HG02852 (cell line): Measurements from ENCODE around the gene PLP2.
"Not testable (repeated sequence)": the region's sequence is repeated elsewhere in the genome, so short reads cannot be mapped to it uniquely, and the experiment has no call there.

Source experiments
- ATAC-seq: cut with Tn5 transposase; IDR thresholded peaks from one replicate; pipeline ENCODE4 v1.9.1; 2021; ENCODE audit warnings: mild to moderate bottlenecking, moderate library complexity; ENCODE audit not compliant: unreplicated experiment

The PLP2 gene

DNA sequence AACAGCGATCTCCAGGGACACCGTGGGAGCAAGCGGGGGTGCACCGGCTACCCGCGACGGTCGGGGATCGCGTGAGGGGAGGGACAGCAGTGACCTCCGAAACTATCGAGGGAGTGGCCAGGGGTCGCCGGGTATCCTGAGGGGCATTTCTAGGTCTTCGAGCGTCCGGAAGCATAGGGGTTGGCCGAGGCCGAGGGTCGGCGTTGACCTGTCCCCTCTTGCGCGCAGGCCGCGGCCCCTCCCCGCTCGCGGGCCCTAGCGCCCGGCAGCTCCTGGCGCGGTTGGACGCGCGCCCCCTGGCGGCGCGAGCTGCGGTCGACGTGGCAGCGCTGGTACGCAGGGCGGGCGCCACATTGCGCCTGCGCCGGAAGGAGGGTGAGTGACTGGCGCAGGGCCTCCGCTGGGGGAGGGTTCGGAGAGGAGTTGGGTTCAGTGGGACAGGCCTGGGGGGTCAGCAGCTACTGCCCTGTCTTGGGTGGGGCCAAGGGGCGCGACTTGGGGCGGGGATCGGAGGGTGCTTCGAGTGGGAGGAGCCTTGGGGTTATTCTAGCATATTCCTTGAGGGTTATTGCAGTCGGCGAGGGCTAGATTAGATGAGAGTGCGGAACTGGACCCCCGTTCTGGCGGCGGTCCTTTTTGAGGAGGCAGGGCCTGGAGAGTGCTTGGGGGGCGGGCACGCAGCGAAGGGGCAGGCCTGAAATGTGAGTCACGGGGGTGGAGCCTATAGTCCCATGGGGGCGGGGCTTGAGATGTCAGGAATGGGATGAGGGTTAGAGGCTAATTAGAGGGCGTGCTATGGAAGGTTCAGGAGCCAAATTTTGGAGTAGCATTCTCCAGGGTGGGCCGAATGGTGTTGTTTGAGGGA lies 7.9 kb upstream of the PLP2 start:
- ATAC-seq: peak; percentile 57

GRCh38 chrX:49164589-49165360 lies 6.9 kb upstream of the PLP2 start:
- no peak for ATAC-seq

DNA sequence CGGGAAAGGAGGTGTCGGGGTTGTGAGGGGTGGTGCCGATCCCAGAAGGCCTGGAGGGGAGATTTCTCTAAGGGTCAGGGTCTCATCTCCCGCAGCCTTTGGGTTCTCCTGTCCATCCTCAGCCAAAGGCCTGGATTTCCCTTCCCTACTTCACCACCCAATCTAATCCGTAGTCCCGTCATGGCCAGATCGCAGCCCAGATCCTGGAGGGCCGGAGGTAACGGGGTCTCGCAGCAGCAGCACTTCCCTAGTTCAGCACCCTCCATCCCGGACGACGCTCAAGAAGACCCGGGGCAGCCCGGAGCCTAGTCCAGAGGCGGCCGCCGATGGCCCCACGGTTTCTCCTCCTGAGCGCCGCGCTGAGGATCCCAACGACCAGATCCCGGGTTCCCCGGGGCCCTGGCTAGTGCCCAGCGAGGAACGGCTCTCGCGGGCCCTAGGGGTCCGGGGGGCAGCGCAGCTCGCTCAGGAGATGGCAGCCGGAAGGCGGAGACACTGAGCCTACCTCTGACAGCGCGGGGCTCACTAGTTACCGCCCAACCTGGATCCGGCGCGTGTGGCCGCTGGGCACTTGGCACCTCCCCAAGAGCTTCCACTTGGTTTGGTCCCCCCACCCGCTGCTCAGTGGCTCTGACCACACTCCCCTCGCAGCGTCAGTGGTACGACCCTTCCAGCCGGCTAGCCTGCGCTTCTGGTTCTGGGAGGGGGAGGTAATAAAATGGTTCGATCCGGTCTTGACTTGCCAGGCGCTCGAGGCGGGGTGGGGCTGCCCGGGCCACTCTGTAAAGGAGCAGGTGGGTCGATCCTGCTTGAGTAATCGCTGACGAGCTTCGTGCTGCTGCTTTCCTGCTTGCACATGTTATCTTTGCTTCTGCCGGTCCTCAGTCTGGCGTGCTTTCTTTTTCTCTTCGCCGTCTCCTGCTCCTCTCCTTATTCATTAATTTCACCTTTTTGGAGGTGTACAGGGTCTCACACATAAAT lies 5.5 kb upstream of the PLP2 start:
- peak; percentile 35 for ATAC-seq

GRCh38 chrX:49166914-49167739 lies 4.6 kb upstream of the PLP2 start:
- ATAC-seq: no peak

- no peak for ATAC-seq
Observed at GRCh38 chrX:49167740-49168108, 4.0 kb upstream of the PLP2 start.

DNA sequence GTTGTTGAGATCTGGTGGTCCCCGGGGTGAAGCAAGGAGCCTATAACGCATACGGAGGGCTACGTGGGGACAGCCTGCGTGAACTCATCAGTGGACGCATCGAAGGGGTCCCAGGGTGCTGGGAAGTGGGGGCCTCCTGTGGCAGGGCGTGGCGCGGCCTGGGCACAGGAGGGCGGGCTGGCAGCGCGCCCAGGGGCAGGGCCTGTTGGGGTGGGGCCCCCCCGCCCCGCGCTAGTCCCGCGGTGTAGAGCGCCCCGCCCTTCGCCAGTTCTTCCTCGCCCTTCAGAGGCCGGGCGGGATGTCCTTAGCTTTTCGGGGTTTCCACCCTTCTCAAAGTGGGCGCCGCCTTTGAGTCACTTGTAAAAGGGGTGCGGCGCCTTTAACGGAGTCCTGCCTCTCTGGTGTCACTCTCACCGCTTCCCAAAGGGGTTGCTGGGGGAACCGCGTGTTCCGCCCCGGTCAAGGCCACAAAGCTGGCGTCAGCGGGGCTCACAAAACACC lies 632 bp downstream of the PLP2 start:
- ATAC-seq: peak; percentile 69

- ATAC-seq: not testable (repeated sequence)
Observed at GRCh38 chrX:49173544-49173943, 1.8 kb downstream of the PLP2 start.

GRCh38 chrX:49174723-49175122 lies 3.0 kb downstream of the PLP2 start:
- no peak for ATAC-seq

DNA sequence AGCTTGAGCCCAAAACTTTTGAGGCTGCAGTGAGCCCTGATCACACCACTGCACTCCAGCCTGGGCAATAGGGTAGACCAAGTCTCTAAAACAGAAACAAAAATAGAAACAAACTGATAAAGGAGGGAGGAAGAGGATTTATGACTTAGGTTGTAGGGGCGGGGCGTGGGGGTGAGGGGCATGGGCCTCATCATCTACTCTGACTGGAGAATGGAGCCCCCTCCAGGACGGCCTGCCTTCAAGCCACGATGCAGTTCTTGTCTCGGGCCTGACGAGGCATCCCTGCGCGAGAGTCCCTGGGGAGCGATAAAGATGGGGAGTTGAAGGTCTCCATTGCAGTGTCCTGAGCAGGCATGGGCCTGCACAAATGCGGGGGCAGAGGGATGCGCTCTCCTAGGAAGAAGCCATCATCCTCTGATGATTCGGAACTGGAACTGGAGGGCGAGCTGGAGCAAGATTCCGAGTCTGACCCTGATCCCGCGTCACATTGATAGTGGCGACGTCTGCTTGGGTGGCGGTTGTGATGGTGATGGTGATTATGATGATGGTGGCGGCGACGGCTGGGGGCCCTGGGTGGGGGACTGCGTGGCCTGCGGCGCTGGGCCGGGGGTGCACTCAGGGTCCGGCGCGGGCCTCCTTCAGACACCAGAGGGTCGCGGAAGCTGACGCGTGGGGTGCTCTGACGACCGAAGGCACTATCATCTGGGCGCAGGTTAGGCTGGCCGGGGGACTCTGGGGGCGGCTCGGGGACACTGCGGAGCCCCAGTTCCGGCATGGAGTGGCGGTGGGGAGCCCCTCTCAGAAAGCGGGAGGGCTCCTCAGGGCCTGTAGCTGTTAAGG lies 4.0 kb downstream of the PLP2 start:
- no peak for ATAC-seq

DNA sequence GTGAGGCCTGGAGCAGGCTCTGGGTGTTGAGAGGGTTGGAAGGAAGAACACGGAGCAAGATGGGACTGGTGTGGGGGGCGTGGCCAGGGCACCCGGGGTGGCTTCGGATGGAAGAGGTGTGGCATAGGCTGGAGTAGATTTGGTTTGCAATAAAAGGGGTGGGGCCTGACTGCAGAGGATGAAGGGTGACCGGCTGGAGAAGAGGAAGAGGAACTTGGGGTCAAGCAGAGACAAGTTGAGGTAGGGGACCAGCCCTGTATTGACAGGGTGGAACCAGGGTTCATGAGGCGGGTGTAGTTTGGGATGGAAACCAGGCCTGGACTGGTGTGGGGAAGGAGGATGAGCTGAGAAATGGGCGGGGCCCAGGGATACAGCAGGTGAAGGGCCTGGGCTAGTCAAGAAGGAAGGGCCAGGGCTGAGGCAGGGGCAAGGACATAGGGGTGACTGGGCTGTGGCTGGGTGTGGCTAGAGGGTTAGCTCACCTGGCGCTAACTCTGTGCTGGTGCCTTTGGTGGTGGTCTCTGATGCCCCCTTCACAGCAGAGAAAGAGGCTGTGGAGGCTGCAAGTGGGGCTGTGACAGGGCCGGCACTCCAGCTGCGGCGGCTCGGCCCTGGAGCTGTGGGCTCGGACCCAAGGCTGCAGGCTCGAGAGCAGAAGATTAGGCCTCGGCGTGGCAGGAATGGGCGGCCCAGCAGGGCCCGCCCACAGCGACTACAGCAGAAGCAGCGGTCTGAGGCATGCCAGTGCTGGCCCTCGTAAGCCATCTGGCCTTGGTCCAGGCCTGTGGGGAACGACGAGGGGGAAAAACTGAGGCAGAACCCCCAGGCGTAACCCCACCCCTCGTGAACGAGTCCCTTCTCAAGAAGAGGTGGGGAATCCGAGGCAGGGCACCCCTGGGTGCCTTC lies 5.0 kb downstream of the PLP2 start:
- ATAC-seq: no peak

DNA sequence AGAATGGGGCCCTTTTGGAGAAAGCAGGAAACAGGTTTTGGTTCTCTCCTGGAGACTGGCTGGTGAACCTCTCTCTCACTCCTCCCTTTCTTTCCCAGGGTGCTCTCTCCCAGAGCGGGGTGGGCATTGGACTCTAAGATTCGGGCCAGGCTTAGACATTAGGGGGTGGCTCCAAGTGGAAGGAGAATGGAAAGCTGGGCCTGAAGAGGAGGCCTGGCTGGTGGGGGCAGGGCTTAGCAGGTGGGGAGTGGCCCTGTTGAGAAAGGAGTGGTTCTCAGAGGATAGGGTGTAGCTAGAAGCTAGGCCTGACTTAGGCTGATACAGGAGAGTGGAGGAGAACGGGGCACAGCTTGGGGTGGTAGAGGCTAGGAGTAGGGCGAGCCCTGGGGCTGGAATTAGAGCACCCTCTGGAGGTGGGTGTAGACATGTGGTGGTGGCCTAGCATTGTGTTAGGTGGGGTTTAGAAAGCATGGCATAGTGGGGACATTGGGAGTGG lies 5.7 kb downstream of the PLP2 start:
- no peak for ATAC-seq

- ATAC-seq: no peak
Observed at GRCh38 chrX:49177873-49178480, 6.3 kb downstream of the PLP2 start.

GRCh38 chrX:49178537-49178936 lies 6.8 kb downstream of the PLP2 start:
- no peak for ATAC-seq

GRCh38 chrX:49179358-49179757 lies 7.7 kb downstream of the PLP2 start:
- ATAC-seq: no peak

- ATAC-seq: no peak
Observed at GRCh38 chrX:49183701-49184281, 12.1 kb downstream of the PLP2 start.

- ATAC-seq: no peak
Observed at GRCh38 chrX:49184294-49185281, 12.9 kb downstream of the PLP2 start.
